Kidney tubule cell (primary cell): ENCODE results near the gene MCFD2.

Source experiments
- DNase-seq: peaks from one replicate; pipeline ENCODE4 v3.0.0-alpha.2; 2018; ENCODE audit warnings: low spot score

The MCFD2 gene

GRCh38 chr2:46873604-46874068, 42.0 kb downstream of the MCFD2 start:
- DNase-seq: peak; percentile 91

- no peak for DNase-seq
Measured at GRCh38 chr2:46872902-46873603, 42.6 kb downstream of the MCFD2 start.

GRCh38 chr2:46871976-46872381, 43.6 kb downstream of the MCFD2 start:
- no peak for DNase-seq

GRCh38 chr2:46870051-46870839, 45.4 kb downstream of the MCFD2 start:
- DNase-seq: no peak

- no peak for DNase-seq
Measured at GRCh38 chr2:46869621-46870020, 46.0 kb downstream of the MCFD2 start.

GRCh38 chr2:46866770-46867246, 48.8 kb downstream of the MCFD2 start:
- no peak for DNase-seq

- DNase-seq: no peak
Measured at GRCh38 chr2:46865181-46865970, 50.2 kb downstream of the MCFD2 start.

- DNase-seq: no peak
Measured at GRCh38 chr2:46863882-46864281, 51.7 kb downstream of the MCFD2 start.

- no peak for DNase-seq
Measured at GRCh38 chr2:46862514-46862913, 53.1 kb downstream of the MCFD2 start.

GRCh38 chr2:46861916-46862315, 53.7 kb downstream of the MCFD2 start:
- DNase-seq: no peak

- DNase-seq: no peak
Measured at GRCh38 chr2:46859482-46859881, 56.1 kb downstream of the MCFD2 start.

GRCh38 chr2:46858702-46859090, 56.9 kb downstream of the MCFD2 start:
- DNase-seq: no peak

- DNase-seq: peak; percentile 65
Measured at GRCh38 chr2:46857871-46858701, 57.5 kb downstream of the MCFD2 start.

GRCh38 chr2:46856336-46856735, 59.3 kb downstream of the MCFD2 start:
- no peak for DNase-seq

GRCh38 chr2:46855805-46856204, 59.8 kb downstream of the MCFD2 start:
- DNase-seq: peak; percentile 85

GRCh38 chr2:46854260-46854659, 61.3 kb downstream of the MCFD2 start:
- DNase-seq: no peak

- DNase-seq: no peak
Measured at GRCh38 chr2:46852598-46852997, 63.0 kb downstream of the MCFD2 start.

GRCh38 chr2:46852124-46852523, 63.5 kb downstream of the MCFD2 start:
- no peak for DNase-seq
